ENCODE data around the gene KDR. TPM values are rescaled to one million over a fixed set of nuclear protein-coding genes. Genes with fewer than 3 reads are reported as not detected.

The KDR gene
- total RNA-seq, 4 donors from 2014 or later, result 5.4 to 12.4 (median 8.3) TPM

DNA sequence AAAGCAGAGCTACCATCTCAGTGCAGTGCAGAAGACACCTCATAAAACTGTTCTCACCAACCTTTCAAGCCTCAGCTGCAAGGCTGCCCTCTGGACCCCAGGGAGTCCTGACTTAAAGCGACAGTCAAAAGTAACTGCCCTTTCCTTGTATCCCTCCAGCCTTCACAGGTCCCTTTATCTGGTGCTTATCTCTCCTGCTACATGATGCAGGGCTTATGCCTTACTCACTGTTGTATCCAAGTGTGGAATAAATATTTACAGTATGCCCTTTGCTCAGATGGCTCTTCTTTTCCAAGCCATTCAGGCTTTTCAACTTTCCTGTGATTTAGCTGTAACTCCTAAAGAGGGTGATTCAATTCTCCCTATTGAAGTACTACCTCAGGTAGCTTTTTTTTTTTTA lies 92.6 kb downstream of the KDR start:
- Histone ChIP-seq H3K27me3 (no peaks in the 10 kb centered on the region), H3K36me3 (no peaks in the 10 kb centered on the region), H3K9me3 (no peaks in the 10 kb centered on the region), H3K27ac (no peak overlapping the region), H3K4me1 (peaks cover 44% of the 10 kb centered on the region), H3K4me3 (no peak overlapping the region)
- TF ChIP-seq EP300 (IDR thresholded peaks at IDR 0.05) (no peak), POLR2A (IDR thresholded peaks at IDR 0.05) (no peak), POLR2AphosphoS5 (IDR thresholded peaks at IDR 0.05) (no peak)
- TF ChIP-seq, protein P1, sequence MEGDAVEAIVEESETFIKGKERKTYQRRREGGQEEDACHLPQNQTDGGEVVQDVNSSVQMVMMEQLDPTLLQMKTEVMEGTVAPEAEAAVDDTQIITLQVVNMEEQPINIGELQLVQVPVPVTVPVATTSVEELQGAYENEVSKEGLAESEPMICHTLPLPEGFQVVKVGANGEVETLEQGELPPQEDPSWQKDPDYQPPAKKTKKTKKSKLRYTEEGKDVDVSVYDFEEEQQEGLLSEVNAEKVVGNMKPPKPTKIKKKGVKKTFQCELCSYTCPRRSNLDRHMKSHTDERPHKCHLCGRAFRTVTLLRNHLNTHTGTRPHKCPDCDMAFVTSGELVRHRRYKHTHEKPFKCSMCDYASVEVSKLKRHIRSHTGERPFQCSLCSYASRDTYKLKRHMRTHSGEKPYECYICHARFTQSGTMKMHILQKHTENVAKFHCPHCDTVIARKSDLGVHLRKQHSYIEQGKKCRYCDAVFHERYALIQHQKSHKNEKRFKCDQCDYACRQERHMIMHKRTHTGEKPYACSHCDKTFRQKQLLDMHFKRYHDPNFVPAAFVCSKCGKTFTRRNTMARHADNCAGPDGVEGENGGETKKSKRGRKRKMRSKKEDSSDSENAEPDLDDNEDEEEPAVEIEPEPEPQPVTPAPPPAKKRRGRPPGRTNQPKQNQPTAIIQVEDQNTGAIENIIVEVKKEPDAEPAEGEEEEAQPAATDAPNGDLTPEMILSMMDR (IDR thresholded peaks at IDR 0.05), result no peak
- WGBS, result 60% methylated on average over 1 of the region's 1 CpG
- DNase-seq (ENCODE audit: low spot score in 2 of 2), result no peak

DNA sequence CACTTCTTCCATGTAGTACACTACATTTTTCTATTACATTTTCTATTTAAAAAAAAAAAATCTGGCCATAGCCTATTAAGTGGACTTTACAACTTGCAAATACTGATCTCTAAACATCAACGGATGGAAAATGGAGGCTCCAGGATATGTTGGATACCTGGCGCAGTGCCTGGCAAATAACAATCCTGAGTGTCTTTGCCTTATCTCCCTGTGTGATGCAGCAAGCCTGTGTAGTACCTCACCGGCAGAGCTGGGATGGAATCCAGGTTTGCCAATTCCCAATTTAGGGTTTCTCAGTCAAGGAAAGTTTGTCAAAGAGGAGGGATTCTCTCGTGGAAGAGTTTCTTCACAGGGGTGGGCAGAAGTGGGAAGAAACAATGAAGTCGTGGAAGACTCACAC lies 93.2 kb downstream of the KDR start:
- WGBS, result 74% methylated on average over 5 of the region's 5 CpGs
- TF ChIP-seq, protein P1 (IDR thresholded peaks at IDR 0.05), result no peak
- Histone ChIP-seq H3K36me3 (no peaks in the 10 kb centered on the region), H3K9me3 (no peaks in the 10 kb centered on the region), H3K4me3 (no peak overlapping the region), H3K4me1 (peaks cover 40% of the 10 kb centered on the region), H3K27ac (no peak overlapping the region), H3K27me3 (no peaks in the 10 kb centered on the region)
- no peak for DNase-seq (ENCODE audit: low spot score in 2 of 2)

- TF ChIP-seq EP300 (IDR thresholded peaks at IDR 0.05) (no peak), POLR2A (IDR thresholded peaks at IDR 0.05) (no peak), POLR2AphosphoS5 (IDR thresholded peaks at IDR 0.05) (no peak)
- TF ChIP-seq, protein P1 (IDR thresholded peaks at IDR 0.05), result no peak
- Histone ChIP-seq H3K9me3 (no peaks in the 10 kb centered on the region), H3K27ac (no peak overlapping the region), H3K4me3 (no peak overlapping the region), H3K27me3 (no peaks in the 10 kb centered on the region), H3K4me1 (peaks cover 30% of the 10 kb centered on the region), H3K36me3 (no peaks in the 10 kb centered on the region)
- 59% methylated on average over 5 of the region's 5 CpGs for WGBS
- DNase-seq (ENCODE audit: low spot score in 2 of 2), result no peak
These were observed 94.2 kb downstream of the KDR start for GRCh38 chr4:55031158-55031557.

DNA sequence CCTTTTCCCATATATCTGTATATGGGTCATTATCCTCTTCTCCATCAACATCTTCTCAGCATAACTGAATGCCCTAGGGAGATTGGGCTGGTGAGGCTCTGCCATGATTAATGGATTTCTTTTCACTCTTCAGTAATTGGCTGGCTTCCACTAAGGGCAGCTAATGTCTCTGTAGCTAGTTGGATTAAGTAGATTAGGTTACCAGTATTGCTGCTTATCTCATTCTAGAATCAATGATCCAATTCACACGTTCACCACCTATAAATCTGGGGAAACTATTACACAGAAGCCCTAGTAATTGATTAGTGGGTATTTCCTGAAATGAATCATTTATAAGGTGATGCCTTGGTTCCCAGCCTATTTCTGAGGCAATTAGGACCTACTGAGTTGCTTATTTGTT lies 94.8 kb downstream of the KDR start:
- H3K36me3 ChIP-seq, result no peaks in the 10 kb centered on the region
- no peak overlapping the region for H3K4me3 ChIP-seq
- peaks cover 25% of the 10 kb centered on the region for H3K4me1 ChIP-seq
- H3K27me3 ChIP-seq, result no peaks in the 10 kb centered on the region
- H3K27ac ChIP-seq, result no peak overlapping the region
- no peak for DNase-seq (ENCODE audit: low spot score in 2 of 2)
- TF ChIP-seq, protein P1 (IDR thresholded peaks at IDR 0.05), result no peak
- no peak for TF ChIP-seq POLR2AphosphoS5 (IDR thresholded peaks at IDR 0.05)
- TF ChIP-seq POLR2A (IDR thresholded peaks at IDR 0.05), result no peak
- TF ChIP-seq EP300 (IDR thresholded peaks at IDR 0.05), result no peak
- H3K9me3 ChIP-seq, result no peaks in the 10 kb centered on the region
- 38% methylated on average over 1 of the region's 1 CpG for WGBS

DNA sequence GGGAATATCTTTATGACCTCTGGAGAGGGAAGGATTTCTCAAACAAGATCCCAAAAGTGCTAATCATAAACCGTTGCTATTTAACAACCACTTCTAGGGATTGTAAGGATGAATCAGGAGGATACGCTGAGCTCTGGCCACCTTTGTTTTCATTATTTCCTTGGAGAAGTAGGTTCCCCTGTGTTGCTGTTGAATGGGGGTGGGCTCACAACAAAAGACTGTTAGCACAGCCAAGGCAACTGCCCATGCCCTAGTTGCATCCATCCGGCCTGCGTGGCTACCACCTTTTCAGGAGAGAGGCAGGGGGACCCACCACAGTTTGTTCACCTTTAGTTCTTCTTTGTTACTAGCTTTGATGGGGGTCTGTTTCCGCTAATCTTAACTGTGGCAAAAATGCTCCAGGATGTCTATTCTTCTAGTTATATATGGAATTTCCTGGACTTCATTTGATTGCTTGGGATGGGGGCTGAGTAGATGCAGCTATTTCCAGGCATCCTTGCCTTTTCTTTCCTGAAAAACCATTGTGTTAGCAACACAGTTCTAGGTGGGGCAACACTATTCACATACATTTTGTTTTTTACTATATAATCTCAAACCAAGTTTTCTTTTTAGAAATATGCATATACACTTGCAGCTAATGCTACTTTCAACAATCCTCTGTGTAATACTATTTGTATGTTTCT lies 95.4 kb downstream of the KDR start:
- H3K4me1 ChIP-seq, result peaks cover 26% of the 10 kb centered on the region
- 84% methylated on average over 5 of the region's 5 CpGs for WGBS

More for the DNA sequence above, 95.4 kb downstream of the KDR start:
- Histone ChIP-seq H3K27me3 (no peaks in the 10 kb centered on the region), H3K4me3 (no peak overlapping the region), H3K36me3 (no peaks in the 10 kb centered on the region), H3K27ac (no peak overlapping the region), H3K9me3 (no peaks in the 10 kb centered on the region)
- no peak for TF ChIP-seq POLR2A (IDR thresholded peaks at IDR 0.05)
- TF ChIP-seq, protein P1 (IDR thresholded peaks at IDR 0.05), result no peak
- TF ChIP-seq POLR2AphosphoS5 (IDR thresholded peaks at IDR 0.05), result no peak
- TF ChIP-seq EP300 (IDR thresholded peaks at IDR 0.05), result no peak
- DNase-seq (ENCODE audit: low spot score in 2 of 2), result no peak

Measured in suprapubic skin (tissue), 4 donors.